PFSK-1 (cell line): ENCODE measurements around the gene SNCAIP.

Source experiments
- FOXP2 ChIP-seq: optimal IDR thresholded peaks from 2 replicates; pipeline ENCODE3; 2011; ENCODE audit warnings: borderline replicate concordance, control low read depth, inconsistent platforms; ENCODE audit not compliant: insufficient read depth; ENCODE audit errors: extremely low read length, extremely low read depth
- POLR2AphosphoS5 ChIP-seq: IDR thresholded peaks from 2 replicates; pipeline ENCODE4 v1.6.1; 2012; ENCODE audit warnings: low read depth, mild to moderate bottlenecking, control low read depth, low read length, moderate library complexity
- REST ChIP-seq, 2 experiments: IDR thresholded peaks; 2 replicates each; pipeline versions ENCODE4 v1.6.1 to v1.8.0; 2011 to 2012; ENCODE audit warnings: low read depth in 2 of 2, low read length in 2 of 2, control low read depth in 1 of 2, inconsistent platforms in 1 of 2, mild to moderate bottlenecking in 1 of 2, moderate library complexity in 1 of 2; ENCODE audit not compliant: insufficient read depth in 1 of 2
- SIN3A ChIP-seq: IDR thresholded peaks from 2 replicates; pipeline ENCODE4 v1.6.1; 2012; ENCODE audit warnings: mild to moderate bottlenecking, low read length, moderate library complexity, borderline replicate concordance; ENCODE audit not compliant: insufficient read depth
- TAF1 ChIP-seq: IDR thresholded peaks from 2 replicates; pipeline ENCODE4 v1.6.1; 2012; ENCODE audit warnings: low read length, control low read depth, borderline replicate concordance; ENCODE audit not compliant: insufficient read depth

Gene SNCAIP

GRCh38 chr5:122507045-122507444 is 195.0 kb downstream of the SNCAIP start:
- no peak for TF ChIP-seq SIN3A
- TF ChIP-seq FOXP2: no peak
- no peak for TF ChIP-seq POLR2AphosphoS5
- no peak for TF ChIP-seq TAF1
- TF ChIP-seq REST (IDR thresholded peaks at IDR 0.05; ENCODE audit: insufficient read depth in 1 of 2, low read depth in 2 of 2, low read length in 2 of 2): no peak

GRCh38 chr5:122507581-122507980 is 195.5 kb downstream of the SNCAIP start:
- TF ChIP-seq TAF1: no peak
- TF ChIP-seq FOXP2: no peak
- no peak for TF ChIP-seq SIN3A
- no peak for TF ChIP-seq POLR2AphosphoS5
- TF ChIP-seq REST (IDR thresholded peaks at IDR 0.05; ENCODE audit: insufficient read depth in 1 of 2, low read depth in 2 of 2, low read length in 2 of 2): no peak

GRCh38 chr5:122508623-122509022 is 196.6 kb downstream of the SNCAIP start:
- TF ChIP-seq FOXP2: no peak
- no peak for TF ChIP-seq SIN3A
- no peak for TF ChIP-seq POLR2AphosphoS5
- TF ChIP-seq REST (IDR thresholded peaks at IDR 0.05; ENCODE audit: insufficient read depth in 1 of 2, low read depth in 2 of 2, low read length in 2 of 2): no peak
- no peak for TF ChIP-seq TAF1
